Measurements from ENCODE around the gene DACH1.

DNA sequence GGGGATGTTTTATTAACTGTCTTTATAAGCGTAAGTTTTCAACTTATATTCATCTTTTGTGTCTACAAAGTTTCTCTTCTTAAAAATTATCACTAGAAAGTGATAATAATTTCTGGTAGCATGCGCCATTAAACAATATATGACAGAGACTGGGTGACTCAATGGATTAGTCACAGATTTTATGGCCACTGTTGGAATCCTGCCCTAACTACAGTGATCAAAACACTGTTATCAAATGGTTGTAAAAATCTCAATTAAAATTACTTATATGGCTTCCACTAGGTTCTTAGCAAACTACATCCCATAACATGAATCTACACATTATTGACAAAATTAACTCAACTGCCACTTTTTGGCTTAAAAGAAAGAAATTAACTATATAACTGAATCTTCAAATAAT lies 350.0 kb downstream of the DACH1 start:
- TF ChIP-seq, protein P1, sequence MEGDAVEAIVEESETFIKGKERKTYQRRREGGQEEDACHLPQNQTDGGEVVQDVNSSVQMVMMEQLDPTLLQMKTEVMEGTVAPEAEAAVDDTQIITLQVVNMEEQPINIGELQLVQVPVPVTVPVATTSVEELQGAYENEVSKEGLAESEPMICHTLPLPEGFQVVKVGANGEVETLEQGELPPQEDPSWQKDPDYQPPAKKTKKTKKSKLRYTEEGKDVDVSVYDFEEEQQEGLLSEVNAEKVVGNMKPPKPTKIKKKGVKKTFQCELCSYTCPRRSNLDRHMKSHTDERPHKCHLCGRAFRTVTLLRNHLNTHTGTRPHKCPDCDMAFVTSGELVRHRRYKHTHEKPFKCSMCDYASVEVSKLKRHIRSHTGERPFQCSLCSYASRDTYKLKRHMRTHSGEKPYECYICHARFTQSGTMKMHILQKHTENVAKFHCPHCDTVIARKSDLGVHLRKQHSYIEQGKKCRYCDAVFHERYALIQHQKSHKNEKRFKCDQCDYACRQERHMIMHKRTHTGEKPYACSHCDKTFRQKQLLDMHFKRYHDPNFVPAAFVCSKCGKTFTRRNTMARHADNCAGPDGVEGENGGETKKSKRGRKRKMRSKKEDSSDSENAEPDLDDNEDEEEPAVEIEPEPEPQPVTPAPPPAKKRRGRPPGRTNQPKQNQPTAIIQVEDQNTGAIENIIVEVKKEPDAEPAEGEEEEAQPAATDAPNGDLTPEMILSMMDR (IDR thresholded peaks at IDR 0.05; ENCODE audit: low read depth, low read length): no peak
- no peak for TF ChIP-seq EZH2phosphoT487 (IDR thresholded peaks at IDR 0.05; ENCODE audit: low read depth)
